Skeletal muscle tissue (tissue), 4 donors: Measurements from ENCODE around the gene DMXL1. TPM values are rescaled to one million over a fixed set of nuclear protein-coding genes. Genes with fewer than 3 reads are reported as not detected.
A peak's percentile ranks its signal among the peaks of the same experiment; 100 is the strongest.

ENCODE experiments used
- H3K27ac ChIP-seq: one replicate; pipeline ENCODE4 v1.7.0; 2013; ENCODE audit warnings: mild to moderate bottlenecking, low read depth, low read length, inconsistent platforms
- H3K27me3 ChIP-seq, 3 donors: one replicate each; pipeline ENCODE4 v1.7.0; 2013; ENCODE audit warnings: low read length in 3 of 3; ENCODE audit not compliant: control insufficient read depth in 3 of 3, insufficient read depth in 3 of 3
- H3K36me3 ChIP-seq, 3 donors: one replicate each; pipeline ENCODE4 v1.7.0; 2013; ENCODE audit warnings: low read length in 3 of 3; ENCODE audit not compliant: control insufficient read depth in 3 of 3, insufficient read depth in 3 of 3
- H3K4me1 ChIP-seq, 3 donors: one replicate each; pipeline ENCODE4 v1.7.0; 2013; ENCODE audit warnings: low read length in 3 of 3, mild to moderate bottlenecking in 3 of 3; ENCODE audit not compliant: control insufficient read depth in 3 of 3, insufficient read depth in 3 of 3
- H3K4me3 ChIP-seq, 3 donors: one replicate each; pipeline ENCODE4 v1.7.0; 2013; ENCODE audit warnings: low read length in 3 of 3
- H3K9ac ChIP-seq, 3 donors: one replicate each; pipeline ENCODE4 v1.7.0; 2013; ENCODE audit warnings: low read length in 3 of 3, mild to moderate bottlenecking in 3 of 3, moderate library complexity in 2 of 3, low read depth in 1 of 3
- H3K9me3 ChIP-seq, 3 donors: one replicate each; pipeline ENCODE4 v1.7.0; 2013; ENCODE audit warnings: low read length in 3 of 3; ENCODE audit not compliant: control insufficient read depth in 3 of 3
- total RNA-seq: library from RNA; depleted of rRNA; stranded (reverse); fragments of >200 nt; gene quantifications from one replicate; pipeline ENCODE4 v1.2.3, GENCODE V29; 2014
- donor health status: Osteomylitis.

Gene DMXL1
- total RNA-seq, 1 donor from 2014 or later = 61.1 TPM

DNA sequence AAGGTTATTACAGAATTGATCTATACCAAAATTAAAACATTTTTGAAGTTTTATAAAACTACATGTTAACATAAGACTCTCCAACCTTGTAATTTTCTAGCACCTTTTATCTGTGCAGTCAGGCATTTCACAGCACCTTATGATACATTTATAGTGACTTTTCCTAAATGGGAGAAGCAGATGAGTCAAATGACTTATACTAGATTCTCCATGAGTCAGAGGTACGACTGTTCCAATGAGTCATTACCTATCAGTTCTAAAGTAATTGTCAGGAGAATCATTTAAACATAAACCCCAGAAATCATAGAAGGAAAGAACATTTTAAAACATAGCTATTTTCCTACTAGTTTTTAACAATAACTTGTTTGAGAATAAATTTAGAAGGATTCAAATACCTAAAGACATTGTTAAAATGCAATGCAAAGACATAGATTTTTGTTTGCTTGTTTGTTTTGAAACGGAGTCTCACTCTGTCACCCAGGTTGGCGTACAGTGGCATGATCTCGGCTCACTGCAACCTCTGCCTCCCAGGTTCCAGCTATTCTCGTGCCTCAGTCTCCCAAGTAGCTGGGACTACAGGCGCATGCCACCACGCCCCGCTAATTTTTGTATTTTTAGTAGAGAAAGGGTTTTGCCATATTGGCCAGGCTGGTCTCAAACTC lies 34.7 kb upstream of the DMXL1 start:
- Histone ChIP-seq H3K27me3 (no peaks in the 10 kb centered on the region), H3K27ac (no peak overlapping the region), H3K36me3 (no peaks in the 10 kb centered on the region), H3K9ac (no peak overlapping the region), H3K9me3 (no peaks in the 10 kb centered on the region), H3K4me1 (no peaks in the 10 kb centered on the region), H3K4me3 (no peak overlapping the region)

DNA sequence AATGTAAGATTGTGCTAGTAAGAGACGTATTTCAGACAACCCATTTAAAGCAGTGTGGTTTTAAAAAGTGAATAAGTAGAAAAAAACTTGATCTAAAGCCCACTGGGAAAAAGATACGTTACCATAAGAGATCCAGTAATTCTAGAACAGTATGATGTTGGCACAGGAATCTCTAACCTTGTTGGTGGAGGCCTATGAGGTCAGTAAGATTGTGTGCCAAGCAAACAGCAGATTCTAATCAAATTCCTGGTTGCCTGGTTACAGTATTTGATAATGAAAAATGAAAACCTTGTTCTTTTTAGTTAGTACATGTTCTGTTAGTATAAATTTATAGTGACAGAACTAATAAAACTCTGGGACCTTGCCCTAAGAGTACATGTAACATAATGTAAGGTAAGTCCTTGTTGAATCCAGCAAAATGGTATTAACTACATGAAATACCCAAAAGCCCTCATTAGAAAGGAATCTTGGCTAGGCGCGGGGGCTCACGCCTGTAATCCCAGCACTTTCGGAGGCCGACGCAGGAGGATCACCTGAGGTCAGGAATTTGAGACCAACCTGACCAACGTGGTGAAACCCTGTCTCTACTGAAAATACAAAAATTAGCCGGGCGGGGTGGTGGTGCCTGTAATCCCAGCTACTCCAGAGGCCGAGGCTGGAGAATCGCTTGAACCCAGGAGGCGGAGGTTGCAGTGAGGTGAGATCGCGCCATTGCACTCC lies 33.2 kb upstream of the DMXL1 start:
- H3K27me3 ChIP-seq = no peaks in the 10 kb centered on the region
- no peak overlapping the region for H3K4me3 ChIP-seq
- no peaks in the 10 kb centered on the region for H3K4me1 ChIP-seq
- no peaks in the 10 kb centered on the region for H3K9me3 ChIP-seq
- no peak overlapping the region for H3K9ac ChIP-seq
- no peaks in the 10 kb centered on the region for H3K36me3 ChIP-seq
- no peak overlapping the region for H3K27ac ChIP-seq

GRCh38 chr5:119048246-119048645 lies 22.6 kb upstream of the DMXL1 start:
- H3K27me3 ChIP-seq = no peaks in the 10 kb centered on the region

DNA sequence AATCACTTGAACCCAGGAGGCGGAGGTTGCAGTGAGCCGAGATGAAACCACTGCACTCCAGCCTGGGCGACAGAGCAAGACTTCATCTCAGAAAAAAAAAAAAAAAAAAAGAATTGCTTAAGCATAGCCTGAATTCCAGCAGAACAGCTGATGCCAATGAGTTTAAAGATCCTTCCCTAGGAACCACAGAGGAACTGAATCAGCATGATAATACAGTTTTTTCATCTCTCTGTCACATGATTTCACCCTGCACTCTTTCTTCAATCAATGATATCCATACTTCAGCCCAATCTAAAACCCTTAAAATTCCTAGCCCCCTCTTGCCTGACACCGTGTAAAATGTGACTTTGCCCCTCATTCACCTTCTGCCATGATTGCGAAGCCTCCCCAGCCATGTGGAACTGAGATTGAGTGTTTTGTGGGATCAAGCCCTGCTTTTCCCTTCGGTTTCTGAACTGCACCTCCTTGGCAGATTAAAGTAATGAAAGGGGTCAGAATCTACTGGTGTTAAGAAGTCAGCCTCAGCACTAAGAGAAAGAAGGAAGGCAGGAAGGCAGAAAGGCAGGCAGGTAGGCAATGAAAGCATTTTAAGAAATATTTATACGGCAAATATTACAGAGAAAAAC lies 20.9 kb upstream of the DMXL1 start:
- no peaks in the 10 kb centered on the region for H3K27me3 ChIP-seq
- H3K4me1 ChIP-seq = no peaks in the 10 kb centered on the region
- no peak overlapping the region for H3K9ac ChIP-seq
- H3K27ac ChIP-seq = peak overlapping the region; percentile 25
- H3K9me3 ChIP-seq = no peaks in the 10 kb centered on the region
- no peaks in the 10 kb centered on the region for H3K36me3 ChIP-seq
- no peak overlapping the region for H3K4me3 ChIP-seq

More at GRCh38 chr5:119048246-119048645, 22.6 kb upstream of the DMXL1 start:
- H3K9me3 ChIP-seq = no peaks in the 10 kb centered on the region
- no peaks in the 10 kb centered on the region for H3K36me3 ChIP-seq
- no peak overlapping the region for H3K4me3 ChIP-seq
- no peak overlapping the region for H3K27ac ChIP-seq
- H3K9ac ChIP-seq = no peak overlapping the region
- no peaks in the 10 kb centered on the region for H3K4me1 ChIP-seq

DNA sequence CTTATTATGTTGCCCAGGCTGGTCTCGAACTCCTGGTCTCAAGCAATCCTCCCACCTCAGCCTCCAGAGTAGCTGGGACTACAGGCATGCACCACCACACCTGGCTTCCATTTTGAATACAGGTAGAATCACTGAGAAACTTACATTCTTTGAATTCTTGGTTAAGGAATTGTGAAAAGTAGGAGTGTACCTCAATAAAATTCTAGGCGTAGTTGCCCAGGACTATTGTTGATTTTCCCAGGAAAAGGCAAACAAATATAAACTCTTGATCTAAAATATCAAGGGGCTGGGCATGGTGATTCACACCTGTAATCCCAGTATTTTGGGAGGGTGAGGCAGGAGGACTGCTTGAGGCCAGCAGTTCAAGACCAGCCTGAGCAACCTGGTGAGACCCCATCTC lies 16.8 kb upstream of the DMXL1 start:
- Histone ChIP-seq H3K27me3 (no peaks in the 10 kb centered on the region), H3K9me3 (no peaks in the 10 kb centered on the region), H3K4me3 (no peak overlapping the region), H3K27ac (no peak overlapping the region), H3K9ac (no peak overlapping the region), H3K4me1 (no peaks in the 10 kb centered on the region), H3K36me3 (no peaks in the 10 kb centered on the region)

DNA sequence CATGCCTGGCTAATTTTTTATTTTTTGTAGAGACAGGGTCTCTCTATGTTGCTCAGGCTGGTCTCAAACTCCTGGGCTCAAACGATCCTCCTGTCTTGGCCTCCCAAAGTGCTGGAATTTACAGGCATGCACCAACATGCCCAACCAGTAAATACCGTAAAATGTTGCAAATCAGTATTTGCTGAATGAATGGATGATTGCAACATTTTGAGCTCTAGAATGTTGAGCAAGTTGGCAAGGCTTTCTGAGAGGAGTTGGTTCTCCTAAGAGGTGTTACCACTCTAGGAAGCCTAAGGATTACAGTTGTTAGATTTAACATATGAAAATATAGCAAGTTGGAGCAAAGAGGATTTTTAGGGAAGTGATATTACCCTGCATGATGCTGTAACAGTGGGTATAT lies 15.6 kb upstream of the DMXL1 start:
- no peaks in the 10 kb centered on the region for H3K27me3 ChIP-seq
- no peaks in the 10 kb centered on the region for H3K4me1 ChIP-seq
- H3K9ac ChIP-seq = no peak overlapping the region
- no peak overlapping the region for H3K27ac ChIP-seq
- H3K36me3 ChIP-seq = no peaks in the 10 kb centered on the region
- no peak overlapping the region for H3K4me3 ChIP-seq
- no peaks in the 10 kb centered on the region for H3K9me3 ChIP-seq

GRCh38 chr5:119058979-119059529 lies 11.8 kb upstream of the DMXL1 start:
- Histone ChIP-seq H3K27me3 (no peaks in the 10 kb centered on the region), H3K4me3 (no peak overlapping the region), H3K9ac (no peak overlapping the region), H3K27ac (no peak overlapping the region), H3K4me1 (no peaks in the 10 kb centered on the region), H3K36me3 (no peaks in the 10 kb centered on the region), H3K9me3 (no peaks in the 10 kb centered on the region)

DNA sequence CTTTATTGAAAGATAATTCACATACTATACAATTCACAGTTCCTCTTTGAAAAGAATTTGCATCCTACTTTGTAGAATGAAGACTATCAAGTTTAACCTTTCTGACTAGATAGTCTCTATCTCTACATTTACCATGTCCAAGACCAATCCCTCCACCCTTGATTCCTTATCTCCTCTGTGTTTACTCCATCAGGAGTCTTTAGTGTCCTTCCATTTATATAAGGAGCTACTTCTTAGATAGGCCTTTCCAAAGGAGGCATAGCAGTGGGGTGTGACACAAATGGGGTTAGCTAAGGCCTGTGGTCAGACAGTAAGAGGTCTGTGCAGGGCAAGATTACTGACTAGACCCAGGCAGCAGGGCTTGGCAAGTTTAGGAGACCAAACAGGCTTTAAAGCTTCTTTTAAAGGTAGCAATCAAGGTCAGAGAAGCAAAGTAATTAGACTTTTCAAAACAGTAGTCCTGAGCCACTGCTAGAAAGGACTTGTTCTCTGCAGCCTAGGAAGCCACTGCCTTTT lies 11.1 kb upstream of the DMXL1 start:
- no peaks in the 10 kb centered on the region for H3K36me3 ChIP-seq
- H3K27me3 ChIP-seq = no peaks in the 10 kb centered on the region
- no peak overlapping the region for H3K27ac ChIP-seq
- H3K9ac ChIP-seq = no peak overlapping the region
- no peak overlapping the region for H3K4me3 ChIP-seq
- H3K9me3 ChIP-seq = no peaks in the 10 kb centered on the region
- no peaks in the 10 kb centered on the region for H3K4me1 ChIP-seq

DNA sequence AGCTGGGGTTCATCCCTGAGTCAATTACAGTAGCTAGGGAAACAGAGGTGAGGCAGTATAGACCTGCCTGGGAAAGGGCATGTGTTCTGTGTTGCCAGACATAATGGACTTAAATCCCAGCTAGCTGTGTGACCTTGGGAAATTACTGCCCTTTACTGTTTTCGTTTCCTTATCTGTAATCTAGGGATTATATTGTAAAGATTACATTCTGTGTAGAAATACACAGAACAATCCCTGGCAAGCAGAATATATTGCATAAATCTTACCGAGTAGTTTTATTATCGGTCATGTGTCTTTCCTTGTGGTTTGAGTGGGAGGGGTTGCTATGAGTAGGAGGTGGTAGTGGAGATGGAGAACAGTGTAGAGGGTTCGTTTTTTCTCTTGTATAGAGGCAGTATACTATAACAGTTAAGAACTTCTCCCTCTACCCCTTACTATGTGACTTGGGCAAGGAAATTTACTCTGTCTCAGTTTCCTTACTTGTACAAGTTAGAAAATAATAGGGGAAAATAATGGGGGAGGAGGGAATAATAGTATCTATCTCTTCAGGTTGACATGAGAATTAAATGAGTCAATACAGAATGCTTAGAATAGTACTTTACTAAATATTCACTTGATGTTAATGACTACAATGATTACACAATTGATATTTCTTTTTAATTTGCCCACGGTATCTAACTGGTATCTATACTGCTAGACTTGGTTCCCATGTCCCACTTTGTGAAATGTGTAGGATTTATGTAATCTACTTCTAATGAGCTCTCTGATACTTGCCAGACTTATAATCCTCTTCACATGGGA lies 7.1 kb upstream of the DMXL1 start:
- no peak overlapping the region for H3K27ac ChIP-seq
- H3K4me1 ChIP-seq = no peaks in the 10 kb centered on the region
- H3K4me3 ChIP-seq = no peak overlapping the region
- no peak overlapping the region for H3K9ac ChIP-seq
- H3K36me3 ChIP-seq = no peaks in the 10 kb centered on the region
- no peaks in the 10 kb centered on the region for H3K27me3 ChIP-seq
- H3K9me3 ChIP-seq = no peaks in the 10 kb centered on the region
